HG02885 (cell line): ENCODE data around the gene HSD17B3.
"Not testable (repeated sequence)": the region's sequence is repeated elsewhere in the genome, so short reads cannot be mapped to it uniquely, and the experiment has no call there.

Source experiments
- ATAC-seq: cut with Tn5 transposase; IDR thresholded peaks from one replicate; pipeline ENCODE4 v1.9.1; 2021; ENCODE audit warnings: mild to moderate bottlenecking; ENCODE audit not compliant: unreplicated experiment, poor library complexity

HSD17B3 gene

DNA sequence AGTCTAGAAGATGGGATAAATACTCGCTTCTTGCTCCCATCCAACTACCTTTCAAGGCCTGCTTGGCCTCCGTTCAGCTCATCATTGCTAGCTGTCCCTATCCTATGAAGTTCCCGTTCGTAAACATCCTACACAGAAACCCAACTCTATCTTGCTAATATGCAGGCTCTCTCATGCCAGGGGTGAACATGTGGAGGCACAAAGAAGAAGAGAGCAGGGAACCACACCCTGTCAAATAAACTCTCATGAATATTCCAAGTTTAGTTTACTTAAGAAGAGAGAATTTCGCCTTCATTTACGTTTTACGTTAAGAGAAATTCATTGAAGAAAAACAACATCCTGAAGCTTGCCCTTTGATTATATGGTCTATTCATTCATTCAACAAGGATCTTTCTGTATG is 7.9 kb upstream of the HSD17B3 start:
- no peak for ATAC-seq

GRCh38 chr9:96306958-96307357 is 5.0 kb upstream of the HSD17B3 start:
- not testable (repeated sequence) for ATAC-seq

DNA sequence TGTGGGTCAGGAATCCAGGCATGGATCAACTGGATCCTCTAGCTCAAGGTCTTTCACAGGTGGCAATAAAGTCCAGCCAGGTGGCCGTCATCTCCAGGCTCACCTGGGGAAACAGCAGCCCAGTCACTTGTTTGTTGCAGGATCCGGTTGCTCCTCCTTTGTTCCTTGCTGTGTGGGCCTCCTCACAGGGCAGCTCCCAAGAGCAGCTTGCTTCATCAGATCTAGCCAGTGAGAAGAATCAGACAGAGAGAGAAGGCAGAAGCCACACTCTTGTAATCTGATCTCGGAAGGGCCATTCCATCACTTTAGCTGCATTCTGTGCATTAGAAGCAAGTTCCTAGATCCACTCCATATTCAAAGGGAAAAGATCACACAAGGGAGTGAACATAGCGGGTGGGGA is 3.2 kb upstream of the HSD17B3 start:
- ATAC-seq = no peak

DNA sequence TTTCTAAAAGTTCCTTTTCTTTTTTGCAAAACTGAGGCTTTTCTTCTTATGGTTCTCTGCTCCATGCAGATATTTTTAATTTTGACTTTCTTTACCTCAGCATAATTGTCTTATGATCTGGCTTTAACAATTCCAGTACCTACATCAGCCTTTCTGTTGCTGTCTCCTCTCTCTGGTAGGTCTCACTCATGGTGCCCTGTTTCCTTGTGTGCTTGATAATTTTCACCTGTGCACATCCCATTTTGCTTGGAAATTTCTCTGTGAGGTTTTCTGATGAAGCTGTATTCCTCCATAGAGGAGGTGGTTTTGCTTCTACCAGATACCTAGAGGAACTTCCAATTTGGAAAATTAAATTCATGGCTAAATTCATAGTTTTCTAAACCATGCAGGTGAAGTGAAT is 2.3 kb upstream of the HSD17B3 start:
- no peak for ATAC-seq

- no peak for ATAC-seq
Measured at GRCh38 chr9:96299823-96300222, 2.2 kb downstream of the HSD17B3 start.

- no peak for ATAC-seq
Measured at GRCh38 chr9:96294159-96294545, 7.8 kb downstream of the HSD17B3 start.

DNA sequence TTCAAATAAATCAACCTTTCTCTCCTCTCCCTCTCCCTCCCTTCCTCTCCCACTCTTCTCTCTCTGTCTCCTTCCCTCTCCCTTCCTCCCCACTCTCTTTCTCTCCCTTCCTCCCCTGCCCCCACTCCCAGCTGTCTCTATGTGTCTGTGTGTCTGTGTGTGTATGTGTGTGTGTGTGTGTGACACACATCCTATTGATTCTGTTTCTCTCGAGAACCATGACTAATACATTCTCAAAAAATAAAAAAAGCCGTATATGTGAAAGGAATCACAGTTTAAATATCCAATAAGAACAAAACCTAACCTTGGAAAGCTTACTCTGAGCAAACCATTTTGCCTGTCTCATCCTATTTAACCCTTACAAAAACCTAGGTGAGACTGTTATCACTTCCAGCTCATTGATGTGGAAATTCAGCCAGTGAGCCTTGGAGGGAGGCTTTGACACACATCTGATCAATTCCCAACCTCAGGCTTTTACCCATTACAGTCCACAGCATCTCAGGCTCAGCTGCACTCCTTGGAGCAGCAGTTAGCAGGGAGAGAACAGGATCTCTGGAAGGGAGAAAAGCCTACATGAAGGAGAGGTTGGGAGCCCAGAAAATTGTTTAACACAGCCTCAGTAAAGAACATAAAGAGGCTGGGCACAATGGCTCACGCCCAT is 8.3 kb downstream of the HSD17B3 start:
- ATAC-seq = no peak

DNA sequence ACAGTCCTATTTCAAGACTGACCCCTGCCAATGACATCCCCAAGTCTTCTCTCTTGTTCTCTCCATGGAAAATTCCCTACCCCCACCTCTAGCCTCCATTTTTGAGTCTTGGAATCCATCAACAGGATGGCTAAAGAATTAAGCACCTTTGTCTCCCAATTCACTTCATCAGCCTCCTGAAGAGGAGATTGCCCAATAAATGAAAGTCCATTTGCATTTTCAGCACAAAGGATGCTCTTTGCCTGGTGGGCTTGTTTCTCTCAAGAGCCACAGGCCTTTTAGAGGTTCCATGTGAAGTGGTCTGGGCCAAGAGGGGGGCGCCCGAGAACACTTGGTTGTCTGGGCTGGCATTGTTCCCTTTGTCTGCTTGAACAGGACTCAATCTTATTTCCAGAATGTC is 12.6 kb downstream of the HSD17B3 start:
- no peak for ATAC-seq

DNA sequence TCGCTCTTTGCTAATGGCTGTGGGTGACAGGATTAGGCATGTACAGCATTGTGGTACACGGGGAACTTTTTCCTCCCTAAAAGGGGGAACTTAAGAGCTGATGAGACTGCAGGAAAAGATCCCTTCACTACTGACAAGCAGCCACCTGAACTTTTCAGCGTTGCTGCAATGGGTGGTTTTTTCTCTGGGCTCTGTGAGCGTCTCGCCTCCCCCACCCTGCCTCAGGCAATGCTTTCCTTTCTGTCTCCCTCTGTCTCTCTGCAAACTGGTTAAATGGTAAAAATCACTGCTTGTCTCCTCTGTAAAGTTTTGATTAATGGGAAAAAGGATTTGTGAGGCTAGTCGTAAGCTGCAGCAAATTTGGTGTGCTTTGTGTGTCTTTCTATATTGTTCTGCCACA is 20.3 kb downstream of the HSD17B3 start:
- ATAC-seq = no peak

- ATAC-seq = no peak
Measured at GRCh38 chr9:96279932-96280331, 22.0 kb downstream of the HSD17B3 start.

GRCh38 chr9:96274939-96275338 is 27.0 kb downstream of the HSD17B3 start:
- no peak for ATAC-seq

GRCh38 chr9:96270236-96270744 is 31.7 kb downstream of the HSD17B3 start:
- no peak for ATAC-seq

DNA sequence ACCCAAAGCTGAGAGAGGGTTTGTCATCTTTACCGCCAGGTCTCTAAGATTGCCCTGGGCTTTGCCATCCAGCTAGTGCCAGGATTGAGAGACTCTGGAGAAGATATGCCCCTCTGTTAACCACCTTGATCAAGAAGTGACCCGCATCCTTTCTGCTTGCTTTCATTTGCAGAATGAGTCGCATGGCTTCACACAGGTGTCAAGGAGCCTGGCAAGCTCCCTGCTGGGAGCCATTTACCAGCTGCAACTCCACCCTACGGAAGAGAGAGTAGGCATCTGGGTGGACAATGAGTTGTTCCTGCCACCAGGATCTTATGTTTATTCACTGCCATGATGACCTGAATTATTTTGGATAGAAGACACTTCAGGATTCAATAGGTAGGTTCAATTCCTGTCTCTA is 43.0 kb downstream of the HSD17B3 start:
- no peak for ATAC-seq

DNA sequence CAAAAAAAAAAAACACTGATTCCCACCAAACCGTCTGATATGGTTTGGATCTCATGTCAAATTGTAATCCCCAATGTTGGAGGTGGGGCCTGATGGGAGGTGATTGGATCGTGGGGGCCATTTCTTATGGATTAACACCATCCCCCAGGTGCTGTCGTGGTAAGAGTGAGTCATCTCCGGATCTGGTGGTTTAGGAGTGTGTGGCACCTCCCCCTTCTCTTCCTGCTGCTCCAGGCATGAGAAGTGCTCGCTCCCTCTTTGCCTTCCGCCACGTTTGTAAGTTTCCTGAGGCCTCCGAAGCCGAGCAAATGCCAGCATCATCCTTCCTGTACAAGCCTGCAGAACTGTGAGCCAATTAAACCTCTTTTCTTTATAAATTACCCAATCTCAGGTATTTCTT is 45.2 kb downstream of the HSD17B3 start:
- ATAC-seq = no peak

DNA sequence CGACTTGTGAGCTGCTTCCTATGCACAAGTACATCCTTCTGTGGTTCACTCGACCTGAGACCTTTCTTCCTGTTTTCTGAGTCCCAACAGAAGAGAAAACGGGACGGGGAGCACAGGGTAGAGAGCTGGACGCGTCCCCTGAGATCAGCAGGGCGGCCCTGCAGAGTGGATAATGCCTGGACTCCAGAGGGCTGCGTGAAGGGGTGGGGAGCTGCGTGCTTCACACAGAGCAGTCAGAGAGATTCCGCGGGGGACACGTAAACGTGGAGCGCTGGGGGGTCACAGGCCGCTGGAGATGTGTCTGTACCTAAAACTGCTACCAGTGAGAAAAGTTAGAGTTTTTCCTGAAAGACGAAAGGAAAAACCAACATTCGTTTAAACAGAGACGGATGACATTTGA is 46.3 kb downstream of the HSD17B3 start:
- no peak for ATAC-seq

DNA sequence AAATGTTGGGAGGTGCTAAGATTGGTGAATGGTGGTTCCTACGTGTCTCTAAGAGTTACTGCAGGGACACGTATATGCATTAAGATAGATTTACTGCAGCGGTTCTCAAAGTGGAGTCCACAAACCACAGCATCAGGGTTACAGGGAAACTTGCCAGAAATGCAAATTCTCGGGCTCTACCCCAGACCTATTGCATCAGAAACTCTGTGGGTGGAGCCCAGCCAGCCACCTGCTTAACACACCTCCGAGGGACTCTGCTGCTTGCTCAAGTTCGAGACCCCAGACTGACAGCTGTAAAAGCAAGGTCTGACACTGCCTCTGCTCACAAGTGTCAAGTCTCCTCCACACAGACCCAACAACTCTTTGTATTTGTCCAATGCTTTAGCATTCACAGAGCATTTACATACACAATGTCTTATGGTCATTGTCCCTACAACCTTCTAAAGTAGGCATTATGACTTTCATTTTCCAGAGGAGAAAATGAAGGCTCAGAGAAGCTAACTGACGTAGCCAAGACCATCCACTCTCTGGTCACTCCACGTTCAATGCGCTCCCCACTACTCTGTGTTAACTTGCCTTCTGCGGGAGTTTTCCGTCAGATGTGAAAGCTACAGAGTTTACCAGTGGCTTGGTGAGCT is 48.8 kb downstream of the HSD17B3 start:
- ATAC-seq = no peak

GRCh38 chr9:96251451-96251850 is 50.5 kb downstream of the HSD17B3 start:
- ATAC-seq = no peak

GRCh38 chr9:96249746-96250145 is 52.2 kb downstream of the HSD17B3 start:
- ATAC-seq = no peak

DNA sequence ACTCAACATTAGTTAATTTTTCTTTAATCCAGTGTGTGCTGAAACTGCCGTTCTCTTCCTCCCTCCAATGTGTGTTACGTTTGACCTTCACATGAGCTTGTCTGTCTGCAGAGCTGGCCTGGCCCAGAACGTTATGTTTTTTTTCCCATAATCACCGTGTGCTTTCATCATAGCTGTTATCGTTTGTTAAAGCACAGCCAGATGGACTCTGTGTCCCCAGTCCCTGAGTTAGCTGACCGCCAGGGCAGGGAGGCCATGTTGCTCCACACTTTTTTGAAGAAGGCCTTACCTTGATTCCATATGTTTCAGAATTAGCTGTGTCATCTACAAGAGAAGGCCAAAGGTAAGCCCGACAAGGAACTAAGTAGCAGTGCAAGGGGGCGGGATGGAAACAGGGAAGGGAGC is 55.7 kb downstream of the HSD17B3 start:
- no peak for ATAC-seq

GRCh38 chr9:96245399-96245798 is 56.6 kb downstream of the HSD17B3 start:
- no peak for ATAC-seq

GRCh38 chr9:96243778-96244177 is 58.2 kb downstream of the HSD17B3 start:
- no peak for ATAC-seq

- no peak for ATAC-seq
Measured at GRCh38 chr9:96242811-96243210, 59.2 kb downstream of the HSD17B3 start.
